HepG2 (cell line): ENCODE results near the gene COMMD1.

Experiments used
- EZH2 ChIP-seq: conservative IDR thresholded peaks from 2 replicates; pipeline ENCODE4 v1.6.1; 2012; ENCODE audit warnings: mild to moderate bottlenecking, low read depth, low read length, moderate library complexity
- NFYB ChIP-seq: sonication (generic); formaldehyde crosslinking; IDR thresholded peaks from 2 replicates; pipeline ENCODE4 v1.4.0; 2020; ENCODE audit warnings: missing genetic modification reagents
- TCF7 ChIP-seq: sonication (generic); IDR thresholded peaks from 2 replicates; pipeline ENCODE4 v1.6.1; 2016; ENCODE audit warnings: antibody characterized with exemption, low read depth
- TCF7L2 ChIP-seq: IDR thresholded peaks from 2 replicates; pipeline ENCODE4 v1.6.1; 2011; ENCODE audit warnings: mild to moderate bottlenecking, low read depth, low read length, moderate library complexity
- ZBTB21 ChIP-seq: sonication (generic); formaldehyde crosslinking; IDR thresholded peaks from 2 replicates; pipeline ENCODE4 v1.4.0; 2020; ENCODE audit warnings: missing genetic modification reagents
- ZNF274 ChIP-seq: sonication (generic); formaldehyde crosslinking; IDR thresholded peaks from 2 replicates; pipeline ENCODE4 v1.5.1; 2020; ENCODE audit warnings: mild to moderate bottlenecking, missing genetic modification reagents
- TF ChIP-seq, protein P1 (sequence below): sonication (generic); formaldehyde crosslinking; IDR thresholded peaks from 2 replicates; pipeline ENCODE4 v1.5.0; 2020; ENCODE audit warnings: mild to moderate bottlenecking, missing genetic modification reagents, moderate library complexity
- TF ChIP-seq, protein P2 (sequence below): sonication (generic); formaldehyde crosslinking; IDR thresholded peaks from 2 replicates; pipeline ENCODE4 v1.4.0; 2020; ENCODE audit warnings: missing genetic modification reagents
- TF ChIP-seq, protein P3 (sequence below): sonication (generic); formaldehyde crosslinking; IDR thresholded peaks from 2 replicates; pipeline ENCODE4 v1.4.0; 2020; ENCODE audit warnings: mild to moderate bottlenecking, missing genetic modification reagents

DNA sequence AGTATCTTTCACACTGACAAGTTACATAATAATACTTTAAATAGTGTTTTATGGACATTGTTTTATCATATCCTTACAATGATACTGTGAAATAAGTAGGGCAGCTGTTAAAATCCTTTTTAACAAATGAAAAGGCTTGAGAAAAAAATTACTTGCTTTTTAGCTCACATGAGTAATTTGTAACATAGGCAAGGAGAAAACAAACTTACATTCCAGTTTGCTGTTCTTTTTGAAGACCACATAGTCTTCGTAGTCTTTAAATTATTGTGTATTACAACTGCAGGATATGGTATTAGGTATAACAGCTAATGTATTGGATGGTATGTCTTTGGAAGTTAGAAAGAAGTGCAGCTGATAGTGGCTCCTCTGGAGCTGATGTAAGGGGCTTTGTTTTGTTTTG, 130.8 kb downstream of the COMMD1 start:
- TF ChIP-seq, protein P1, sequence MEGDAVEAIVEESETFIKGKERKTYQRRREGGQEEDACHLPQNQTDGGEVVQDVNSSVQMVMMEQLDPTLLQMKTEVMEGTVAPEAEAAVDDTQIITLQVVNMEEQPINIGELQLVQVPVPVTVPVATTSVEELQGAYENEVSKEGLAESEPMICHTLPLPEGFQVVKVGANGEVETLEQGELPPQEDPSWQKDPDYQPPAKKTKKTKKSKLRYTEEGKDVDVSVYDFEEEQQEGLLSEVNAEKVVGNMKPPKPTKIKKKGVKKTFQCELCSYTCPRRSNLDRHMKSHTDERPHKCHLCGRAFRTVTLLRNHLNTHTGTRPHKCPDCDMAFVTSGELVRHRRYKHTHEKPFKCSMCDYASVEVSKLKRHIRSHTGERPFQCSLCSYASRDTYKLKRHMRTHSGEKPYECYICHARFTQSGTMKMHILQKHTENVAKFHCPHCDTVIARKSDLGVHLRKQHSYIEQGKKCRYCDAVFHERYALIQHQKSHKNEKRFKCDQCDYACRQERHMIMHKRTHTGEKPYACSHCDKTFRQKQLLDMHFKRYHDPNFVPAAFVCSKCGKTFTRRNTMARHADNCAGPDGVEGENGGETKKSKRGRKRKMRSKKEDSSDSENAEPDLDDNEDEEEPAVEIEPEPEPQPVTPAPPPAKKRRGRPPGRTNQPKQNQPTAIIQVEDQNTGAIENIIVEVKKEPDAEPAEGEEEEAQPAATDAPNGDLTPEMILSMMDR (CRISPR knock-in tag) = no peak
- TF ChIP-seq EZH2 = no peak
- TF ChIP-seq TCF7L2 = no peak
- TF ChIP-seq, protein P2, sequence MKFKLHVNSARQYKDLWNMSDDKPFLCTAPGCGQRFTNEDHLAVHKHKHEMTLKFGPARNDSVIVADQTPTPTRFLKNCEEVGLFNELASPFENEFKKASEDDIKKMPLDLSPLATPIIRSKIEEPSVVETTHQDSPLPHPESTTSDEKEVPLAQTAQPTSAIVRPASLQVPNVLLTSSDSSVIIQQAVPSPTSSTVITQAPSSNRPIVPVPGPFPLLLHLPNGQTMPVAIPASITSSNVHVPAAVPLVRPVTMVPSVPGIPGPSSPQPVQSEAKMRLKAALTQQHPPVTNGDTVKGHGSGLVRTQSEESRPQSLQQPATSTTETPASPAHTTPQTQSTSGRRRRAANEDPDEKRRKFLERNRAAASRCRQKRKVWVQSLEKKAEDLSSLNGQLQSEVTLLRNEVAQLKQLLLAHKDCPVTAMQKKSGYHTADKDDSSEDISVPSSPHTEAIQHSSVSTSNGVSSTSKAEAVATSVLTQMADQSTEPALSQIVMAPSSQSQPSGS (CRISPR knock-in tag) = no peak
- TF ChIP-seq, protein P3, sequence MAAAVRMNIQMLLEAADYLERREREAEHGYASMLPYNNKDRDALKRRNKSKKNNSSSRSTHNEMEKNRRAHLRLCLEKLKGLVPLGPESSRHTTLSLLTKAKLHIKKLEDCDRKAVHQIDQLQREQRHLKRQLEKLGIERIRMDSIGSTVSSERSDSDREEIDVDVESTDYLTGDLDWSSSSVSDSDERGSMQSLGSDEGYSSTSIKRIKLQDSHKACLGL (CRISPR knock-in tag) = no peak
- no peak for TF ChIP-seq ZBTB21 (CRISPR knock-in tag)
- no peak for TF ChIP-seq TCF7
- no peak for TF ChIP-seq NFYB
- no peak for TF ChIP-seq ZNF274 (CRISPR knock-in tag)
